Measurements from ENCODE around the gene PCP4L1. TPM values are rescaled to one million over a fixed set of nuclear protein-coding genes. Genes with fewer than 3 reads are reported as not detected.
"Not testable (repeated sequence)": the region's sequence is repeated elsewhere in the genome, so short reads cannot be mapped to it uniquely, and the experiment has no call there.

Gene PCP4L1
- total RNA-seq, 1 donor from 2014 or later: not detected

DNA sequence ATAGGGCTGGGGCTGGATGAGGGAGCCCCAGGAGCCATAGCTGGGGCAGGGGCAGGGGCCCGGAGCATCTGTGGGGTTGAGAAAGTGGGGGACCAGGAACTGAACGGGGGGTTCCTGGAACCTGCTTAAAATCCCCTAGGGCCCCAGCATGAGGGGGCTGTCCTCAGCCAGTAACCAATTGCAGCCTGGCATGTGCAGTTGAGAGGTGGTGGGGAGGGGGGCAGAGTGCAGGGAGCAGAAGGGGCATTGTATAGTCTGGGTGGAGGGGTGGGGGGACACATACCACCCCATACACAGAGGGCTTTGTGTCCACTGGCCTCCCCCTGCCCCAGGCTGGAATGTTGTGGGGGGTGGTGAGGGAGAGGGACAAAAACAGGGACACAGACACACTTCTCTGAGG is 51.3 kb downstream of the PCP4L1 start, which contains the start of gene MPZ:
Gene MPZ (minus strand): TSS at position 101 of the 400 bp plus-strand sequence. CDS start 63 bp downstream, at position 38.
- Histone ChIP-seq H3K36me3 (no peaks in the 10 kb centered on the region), H3K9me3 (no peaks in the 10 kb centered on the region), H3K4me3 (no peak within 1 kb of the TSS), H3K4me1 (peaks cover 0 to 9% of the 10 kb centered on the region in 2 donors), H3K27me3 (no peaks in the 10 kb centered on the region), H3K27ac (no peak within 1 kb of the TSS)
- intact Hi-C loops (cut with DNase I): loop anchor here (5.0 to 10.0 kb wide), 3 partner anchors 57 to 455 kb away; partner anchors contain the start of genes ATF6 and CFAP126
- TF ChIP-seq CTCF (IDR thresholded peaks at IDR 0.05): no peak
- no peak for DNase-seq (ENCODE audit: low spot score in 2 of 2)

GRCh38 chr1:161311595-161312181 is 53.1 kb downstream of the PCP4L1 start:
- Histone ChIP-seq H3K4me3 (no peak overlapping the region), H3K36me3 (no peaks in the 10 kb centered on the region), H3K4me1 (peaks cover 0 to 6% of the 10 kb centered on the region in 2 donors), H3K27ac (no peak overlapping the region), H3K27me3 (no peaks in the 10 kb centered on the region), H3K9me3 (no peaks in the 10 kb centered on the region)
- no peak for TF ChIP-seq CTCF (IDR thresholded peaks at IDR 0.05)
- DNase-seq (ENCODE audit: low spot score in 2 of 2): no peak
- intact Hi-C loops (cut with DNase I): loop anchor here (5.0 to 10.0 kb wide), 3 partner anchors 56 to 453 kb away; partner anchors contain the start of genes ATF6 and CFAP126

GRCh38 chr1:161313554-161314200 is 55.1 kb downstream of the PCP4L1 start:
- Histone ChIP-seq H3K9me3 (no peaks in the 10 kb centered on the region), H3K4me3 (peak overlapping the region; percentile 77 to 81), H3K4me1 (peaks cover 0 to 6% of the 10 kb centered on the region in 2 donors), H3K27ac (peak overlapping the region; percentile 87 to 95), H3K27me3 (no peaks in the 10 kb centered on the region), H3K36me3 (peaks cover 0 to 2% of the 10 kb centered on the region in 2 donors)
- TF ChIP-seq CTCF (IDR thresholded peaks at IDR 0.05): no peak
- intact Hi-C loops (cut with DNase I): loop anchor here (2.0 to 10.0 kb wide), 4 partner anchors 54 to 451 kb away; partner anchors contain the start of genes ATF6, CFAP126 and TOMM40L
- no peak for DNase-seq (ENCODE audit: low spot score in 2 of 2)

- Histone ChIP-seq H3K4me3 (peak within 1 kb of the TSS; percentile 77 to 81), H3K36me3 (peaks cover 0 to 5% of the 10 kb centered on the region in 2 donors), H3K27ac (peak within 1 kb of the TSS; percentile 87 to 95), H3K4me1 (peaks cover 0 to 6% of the 10 kb centered on the region in 2 donors), H3K27me3 (no peaks in the 10 kb centered on the region), H3K9me3 (no peaks in the 10 kb centered on the region)
- no peak for TF ChIP-seq CTCF (IDR thresholded peaks at IDR 0.05)
- peak; percentile 45 to 95 for DNase-seq (ENCODE audit: low spot score in 2 of 2)
- intact Hi-C loops (cut with DNase I): loop anchor here (2.0 to 10.0 kb wide), 4 partner anchors 53 to 450 kb away; partner anchors contain the start of genes ATF6, CFAP126 and TOMM40L
Observed at GRCh38 chr1:161314201-161314981, 55.8 kb downstream of the PCP4L1 start, which contains the start of gene SDHC. Gene SDHC, plus strand, starts transcription at chr1:161314381. Its CDS starts 25 bp downstream, at chr1:161314406.

DNA sequence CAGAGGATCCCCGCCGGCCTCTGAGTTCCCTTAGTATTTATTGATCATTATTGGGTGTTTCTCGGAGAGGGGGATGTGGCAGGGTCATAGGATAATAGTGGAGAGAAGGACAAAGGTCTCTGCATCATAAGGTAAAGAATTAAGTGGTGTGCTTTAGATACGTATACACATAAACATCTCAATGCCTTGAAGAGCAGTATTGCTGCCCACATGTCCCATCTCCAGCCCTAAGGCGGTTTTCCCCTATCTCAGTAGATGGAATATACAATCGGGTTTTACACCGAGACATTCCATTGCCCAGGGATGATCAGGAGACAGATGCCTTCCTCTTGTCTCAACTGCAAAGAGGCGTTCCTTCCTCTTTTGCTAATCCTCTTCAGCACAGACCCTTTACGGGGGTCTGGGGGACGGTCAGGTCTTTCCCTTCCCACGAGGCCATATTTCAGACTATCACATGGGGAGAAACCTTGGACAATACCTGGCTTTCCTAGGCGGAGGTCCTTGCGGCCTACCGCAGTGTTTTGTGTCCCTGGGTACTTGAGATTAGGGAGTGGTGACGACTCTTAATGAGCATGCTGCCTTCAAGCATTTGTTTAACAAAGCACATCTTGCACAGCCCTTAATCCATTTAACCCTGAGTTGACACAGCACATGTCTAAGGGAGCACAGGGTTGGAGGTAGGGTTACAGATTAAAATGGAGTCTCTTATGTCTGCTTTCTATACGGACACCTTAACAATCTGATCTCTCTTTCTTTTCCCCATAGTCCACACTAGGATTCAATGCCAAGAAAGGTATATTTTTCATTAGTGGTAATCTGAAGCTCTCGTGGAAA is 57.5 kb downstream of the PCP4L1 start:
- H3K9me3 ChIP-seq; DNase-seq (ENCODE audit: low spot score in 2 of 2): not testable (repeated sequence)
- intact Hi-C loops (cut with DNase I): loop anchor here (2.0 to 10.0 kb wide), 2 partner anchors 89 to 449 kb away; partner anchors contain the start of genes ATF6 and TOMM40L

More for the DNA sequence above, 57.5 kb downstream of the PCP4L1 start:
- H3K4me1 ChIP-seq, H3K36me3 ChIP-seq, H3K27me3 ChIP-seq, H3K27ac ChIP-seq, H3K4me3 ChIP-seq: not testable (repeated sequence)

Measured in ascending aorta (tissue), 2 donors.